ENCODE measurements around the gene ATP12A. TPM values are rescaled to one million over a fixed set of nuclear protein-coding genes. Genes with fewer than 3 reads are reported as not detected.

The ATP12A gene
- total and polyA plus RNA-seq, 2 donors: 0.28 to 2.2 TPM

DNA sequence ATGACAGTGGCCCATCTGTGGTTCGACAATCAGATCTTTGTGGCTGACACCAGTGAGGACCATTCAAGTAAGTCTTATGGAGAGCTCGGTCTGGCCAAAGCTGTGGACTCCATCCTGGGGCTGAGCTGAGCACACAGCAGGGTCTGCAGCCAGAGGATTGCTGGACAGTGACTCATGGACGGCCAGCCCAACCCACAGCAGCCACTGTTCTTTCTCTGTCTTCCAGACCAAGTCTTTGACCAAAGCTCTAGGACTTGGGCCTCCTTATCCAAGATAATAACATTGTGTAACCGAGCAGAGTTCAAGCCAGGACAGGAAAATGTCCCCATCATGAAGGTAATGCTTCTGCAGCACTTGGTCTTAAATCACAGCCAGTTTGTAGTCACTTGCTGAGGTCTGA is 12.4 kb downstream of the ATP12A start:
- H3K27me3 ChIP-seq (ENCODE audit: control insufficient read depth in 2 of 2, insufficient read depth in 1 of 2, low read length in 1 of 2): peaks cover 0 to 42% of the 10 kb centered on the region in 2 donors
- no peaks in the 10 kb centered on the region for H3K36me3 ChIP-seq (ENCODE audit: control insufficient read depth in 2 of 2, insufficient read depth in 2 of 2, low read length in 1 of 2)
- no peak overlapping the region for H3K27ac ChIP-seq (ENCODE audit: low read depth in 1 of 2, low read length in 1 of 2)
- WGBS: 78% methylated on average over 4 of the region's 4 CpGs
- no peak for DNase-seq (ENCODE audit: low read depth in 6 of 9, low spot score in 9 of 9)
- H3K4me3 ChIP-seq (ENCODE audit: low read length in 2 of 2): no peak overlapping the region
- H3K9me3 ChIP-seq (ENCODE audit: control insufficient read depth in 2 of 2, insufficient read depth in 1 of 2, low read length in 1 of 2): no peaks in the 10 kb centered on the region
- H3K4me1 ChIP-seq (ENCODE audit: control insufficient read depth in 2 of 2, insufficient read depth in 2 of 2, low read length in 2 of 2): no peaks in the 10 kb centered on the region

DNA sequence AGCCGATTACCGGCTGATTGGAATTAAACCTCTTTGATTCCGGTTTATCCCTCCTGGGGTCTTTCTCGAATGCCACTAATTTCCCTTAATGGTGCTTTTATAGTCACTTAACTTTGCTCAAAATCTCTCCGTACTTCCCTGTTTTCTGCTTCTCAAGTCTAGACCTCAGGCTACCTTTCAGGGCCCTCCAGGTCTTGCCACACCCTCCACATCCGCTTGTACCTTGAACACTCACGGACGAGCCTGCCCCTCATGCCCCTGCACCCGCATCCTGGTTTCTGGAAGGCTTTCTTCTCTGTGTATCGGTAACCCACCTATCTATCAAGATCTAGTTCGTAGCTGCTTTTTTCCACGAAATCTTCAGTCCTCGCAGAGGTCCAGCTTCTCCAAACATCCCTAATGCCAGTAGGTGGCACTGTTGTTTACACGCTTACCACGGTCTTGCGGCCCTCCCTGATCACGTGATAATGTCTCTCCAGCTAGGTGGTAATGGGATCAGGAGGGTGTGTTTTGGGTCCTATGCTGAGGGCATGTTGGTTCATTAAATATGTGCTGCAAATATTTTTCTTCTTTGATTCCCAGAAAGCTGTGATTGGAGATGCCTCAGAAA is 13.8 kb downstream of the ATP12A start:
- no peak overlapping the region for H3K27ac ChIP-seq (ENCODE audit: low read depth in 1 of 2, low read length in 1 of 2)
- no peaks in the 10 kb centered on the region for H3K9me3 ChIP-seq (ENCODE audit: control insufficient read depth in 2 of 2, insufficient read depth in 1 of 2, low read length in 1 of 2)
- H3K4me3 ChIP-seq (ENCODE audit: low read length in 2 of 2): no peak overlapping the region
- H3K27me3 ChIP-seq (ENCODE audit: control insufficient read depth in 2 of 2, insufficient read depth in 1 of 2, low read length in 1 of 2): peaks cover 0 to 33% of the 10 kb centered on the region in 2 donors
- 20% methylated on average over 17 of the region's 17 CpGs for WGBS
- DNase-seq (ENCODE audit: low read depth in 6 of 9, low spot score in 9 of 9): peak in 3 of 9 donors; percentile 13 to 64 (median 49)
- H3K36me3 ChIP-seq (ENCODE audit: control insufficient read depth in 2 of 2, insufficient read depth in 2 of 2, low read length in 1 of 2): no peaks in the 10 kb centered on the region
- no peaks in the 10 kb centered on the region for H3K4me1 ChIP-seq (ENCODE audit: control insufficient read depth in 2 of 2, insufficient read depth in 2 of 2, low read length in 2 of 2)

DNA sequence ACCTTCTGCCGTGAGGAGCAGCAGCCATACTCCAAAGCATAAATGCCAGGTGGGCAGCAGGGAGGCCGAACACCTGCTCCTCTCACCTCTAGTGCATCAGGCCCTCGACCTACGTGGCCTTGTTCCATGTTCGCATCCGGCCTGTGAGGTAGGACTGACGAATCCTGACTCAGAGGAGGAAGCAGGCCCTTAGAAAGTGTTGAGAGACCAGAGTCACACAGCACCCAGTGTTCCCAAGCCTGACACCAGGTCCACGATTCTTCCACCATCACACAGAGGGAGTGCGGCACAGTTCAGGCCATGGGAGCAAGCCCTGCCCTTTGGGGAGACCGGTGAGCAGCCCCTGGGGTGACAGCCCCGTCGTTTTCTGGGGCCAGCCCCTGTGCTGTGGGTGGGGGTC is 14.7 kb downstream of the ATP12A start:
- no peaks in the 10 kb centered on the region for H3K4me1 ChIP-seq (ENCODE audit: control insufficient read depth in 2 of 2, insufficient read depth in 2 of 2, low read length in 2 of 2)
- WGBS: 88% methylated on average over 12 of the region's 12 CpGs
- H3K27me3 ChIP-seq (ENCODE audit: control insufficient read depth in 2 of 2, insufficient read depth in 1 of 2, low read length in 1 of 2): peaks cover 0 to 26% of the 10 kb centered on the region in 2 donors
- no peaks in the 10 kb centered on the region for H3K9me3 ChIP-seq (ENCODE audit: control insufficient read depth in 2 of 2, insufficient read depth in 1 of 2, low read length in 1 of 2)
- H3K36me3 ChIP-seq (ENCODE audit: control insufficient read depth in 2 of 2, insufficient read depth in 2 of 2, low read length in 1 of 2): no peaks in the 10 kb centered on the region
- H3K4me3 ChIP-seq (ENCODE audit: low read length in 2 of 2): no peak overlapping the region
- no peak for DNase-seq (ENCODE audit: low read depth in 6 of 9, low spot score in 9 of 9)
- no peak overlapping the region for H3K27ac ChIP-seq (ENCODE audit: low read depth in 1 of 2, low read length in 1 of 2)

DNA sequence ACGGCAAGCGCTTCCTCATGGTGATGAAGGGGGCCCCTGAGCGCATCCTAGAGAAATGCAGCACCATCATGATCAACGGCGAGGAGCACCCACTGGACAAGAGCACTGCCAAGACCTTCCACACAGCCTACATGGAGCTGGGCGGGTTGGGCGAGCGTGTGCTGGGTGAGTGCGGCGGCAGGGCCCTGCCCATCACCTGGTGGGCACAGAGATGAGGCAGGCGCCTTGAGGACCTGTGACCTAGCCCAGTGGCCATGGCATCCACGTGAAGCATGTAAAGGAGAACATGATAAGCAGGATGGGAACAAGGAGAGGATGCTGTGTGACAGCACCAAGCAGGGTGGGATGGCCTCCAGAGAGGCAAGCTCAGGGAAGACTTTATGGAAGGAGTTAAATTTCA is 18.5 kb downstream of the ATP12A start:
- no peaks in the 10 kb centered on the region for H3K36me3 ChIP-seq (ENCODE audit: control insufficient read depth in 2 of 2, insufficient read depth in 2 of 2, low read length in 1 of 2)
- WGBS: 95% methylated on average over 12 of the region's 12 CpGs
- H3K27me3 ChIP-seq (ENCODE audit: control insufficient read depth in 2 of 2, insufficient read depth in 1 of 2, low read length in 1 of 2): peaks cover 0 to 5% of the 10 kb centered on the region in 2 donors
- no peaks in the 10 kb centered on the region for H3K9me3 ChIP-seq (ENCODE audit: control insufficient read depth in 2 of 2, insufficient read depth in 1 of 2, low read length in 1 of 2)
- DNase-seq (ENCODE audit: low read depth in 6 of 9, low spot score in 9 of 9): no peak
- H3K27ac ChIP-seq (ENCODE audit: low read depth in 1 of 2, low read length in 1 of 2): no peak overlapping the region
- no peak overlapping the region for H3K4me3 ChIP-seq (ENCODE audit: low read length in 2 of 2)
- no peaks in the 10 kb centered on the region for H3K4me1 ChIP-seq (ENCODE audit: control insufficient read depth in 2 of 2, insufficient read depth in 2 of 2, low read length in 2 of 2)

DNA sequence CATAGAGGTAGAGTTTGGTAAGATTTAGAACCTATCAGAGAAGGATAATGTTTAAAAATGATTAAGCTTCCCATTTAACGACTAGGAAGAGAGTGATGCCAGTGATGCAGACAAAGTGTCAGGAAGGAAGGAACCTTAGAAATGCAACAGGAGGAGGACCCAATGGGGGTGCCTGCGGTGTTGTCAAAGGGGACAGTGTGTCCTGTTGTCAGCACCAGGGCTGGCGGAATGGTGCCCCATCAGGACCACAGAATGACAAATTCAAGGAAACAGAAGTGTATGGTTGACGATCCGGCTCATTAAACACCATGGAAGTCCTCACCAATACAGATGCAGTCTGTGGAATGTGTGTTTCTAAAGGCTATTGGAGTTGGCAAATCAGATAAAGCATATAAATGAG is 19.3 kb downstream of the ATP12A start:
- H3K27me3 ChIP-seq (ENCODE audit: control insufficient read depth in 2 of 2, insufficient read depth in 1 of 2, low read length in 1 of 2): peaks cover 0 to 2% of the 10 kb centered on the region in 2 donors
- no peak overlapping the region for H3K4me3 ChIP-seq (ENCODE audit: low read length in 2 of 2)
- H3K27ac ChIP-seq (ENCODE audit: low read depth in 1 of 2, low read length in 1 of 2): no peak overlapping the region
- H3K36me3 ChIP-seq (ENCODE audit: control insufficient read depth in 2 of 2, insufficient read depth in 2 of 2, low read length in 1 of 2): no peaks in the 10 kb centered on the region
- WGBS: 90% methylated on average over 5 of the region's 5 CpGs
- H3K4me1 ChIP-seq (ENCODE audit: control insufficient read depth in 2 of 2, insufficient read depth in 2 of 2, low read length in 2 of 2): no peaks in the 10 kb centered on the region
- no peak for DNase-seq (ENCODE audit: low read depth in 6 of 9, low spot score in 9 of 9)
- no peaks in the 10 kb centered on the region for H3K9me3 ChIP-seq (ENCODE audit: control insufficient read depth in 2 of 2, insufficient read depth in 1 of 2, low read length in 1 of 2)

DNA sequence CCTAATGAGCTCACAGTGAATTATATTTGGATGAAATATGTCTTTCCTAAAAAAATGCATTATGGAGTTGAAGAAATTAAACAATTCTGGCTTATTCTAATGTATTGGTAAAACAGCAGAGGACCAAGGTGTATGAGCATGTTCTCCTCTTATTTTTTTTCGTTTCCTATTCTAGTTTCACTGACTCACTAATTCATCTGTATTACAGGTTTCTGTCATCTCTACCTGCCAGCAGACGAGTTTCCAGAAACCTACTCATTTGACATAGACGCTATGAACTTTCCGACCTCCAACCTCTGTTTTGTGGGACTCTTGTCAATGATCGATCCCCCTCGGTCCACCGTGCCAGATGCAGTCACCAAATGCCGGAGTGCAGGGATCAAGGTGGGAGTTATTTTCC is 20.3 kb downstream of the ATP12A start:
- Histone ChIP-seq H3K4me3 (ENCODE audit: low read length in 2 of 2) (no peak overlapping the region), H3K9me3 (ENCODE audit: control insufficient read depth in 2 of 2, insufficient read depth in 1 of 2, low read length in 1 of 2) (no peaks in the 10 kb centered on the region), H3K27ac (ENCODE audit: low read depth in 1 of 2, low read length in 1 of 2) (no peak overlapping the region), H3K36me3 (ENCODE audit: control insufficient read depth in 2 of 2, insufficient read depth in 2 of 2, low read length in 1 of 2) (no peaks in the 10 kb centered on the region), H3K4me1 (ENCODE audit: control insufficient read depth in 2 of 2, insufficient read depth in 2 of 2, low read length in 2 of 2) (no peaks in the 10 kb centered on the region), H3K27me3 (ENCODE audit: control insufficient read depth in 2 of 2, insufficient read depth in 1 of 2, low read length in 1 of 2) (peaks cover 0 to 2% of the 10 kb centered on the region in 2 donors)
- WGBS: 94% methylated on average over 8 of the region's 8 CpGs
- no peak for DNase-seq (ENCODE audit: low read depth in 6 of 9, low spot score in 9 of 9)

DNA sequence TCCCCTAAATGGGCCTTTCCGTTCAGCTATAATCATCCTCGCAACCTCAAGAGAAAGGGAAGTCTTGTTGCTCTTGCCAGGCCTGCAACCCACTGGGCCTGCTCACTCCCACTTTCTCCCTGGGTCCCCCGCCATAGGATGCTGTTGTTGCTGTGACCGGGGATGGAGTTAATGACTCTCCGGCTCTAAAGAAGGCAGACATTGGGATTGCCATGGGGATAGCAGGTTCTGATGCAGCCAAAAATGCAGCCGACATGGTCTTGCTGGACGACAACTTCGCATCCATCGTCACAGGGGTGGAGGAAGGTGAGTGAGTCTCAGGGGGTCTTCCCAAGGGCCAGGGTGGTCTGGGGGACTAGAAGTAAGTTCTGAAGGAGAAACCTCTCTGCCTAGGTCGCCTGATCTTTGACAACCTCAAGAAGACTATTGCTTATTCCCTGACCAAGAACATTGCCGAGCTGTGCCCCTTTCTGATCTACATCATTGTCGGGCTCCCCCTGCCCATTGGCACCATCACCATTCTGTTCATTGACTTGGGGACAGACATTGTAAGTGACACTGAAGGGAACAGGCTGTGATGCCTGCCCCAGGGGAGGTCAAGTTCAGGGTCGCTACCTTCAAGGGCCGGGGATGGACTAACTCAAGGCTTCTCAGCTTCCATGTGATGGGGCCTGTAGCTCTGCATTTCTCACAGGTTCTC is 26.8 kb downstream of the ATP12A start:
- Histone ChIP-seq H3K27ac (ENCODE audit: low read depth in 1 of 2, low read length in 1 of 2) (no peak overlapping the region), H3K4me3 (ENCODE audit: low read length in 2 of 2) (no peak overlapping the region)

DNA sequence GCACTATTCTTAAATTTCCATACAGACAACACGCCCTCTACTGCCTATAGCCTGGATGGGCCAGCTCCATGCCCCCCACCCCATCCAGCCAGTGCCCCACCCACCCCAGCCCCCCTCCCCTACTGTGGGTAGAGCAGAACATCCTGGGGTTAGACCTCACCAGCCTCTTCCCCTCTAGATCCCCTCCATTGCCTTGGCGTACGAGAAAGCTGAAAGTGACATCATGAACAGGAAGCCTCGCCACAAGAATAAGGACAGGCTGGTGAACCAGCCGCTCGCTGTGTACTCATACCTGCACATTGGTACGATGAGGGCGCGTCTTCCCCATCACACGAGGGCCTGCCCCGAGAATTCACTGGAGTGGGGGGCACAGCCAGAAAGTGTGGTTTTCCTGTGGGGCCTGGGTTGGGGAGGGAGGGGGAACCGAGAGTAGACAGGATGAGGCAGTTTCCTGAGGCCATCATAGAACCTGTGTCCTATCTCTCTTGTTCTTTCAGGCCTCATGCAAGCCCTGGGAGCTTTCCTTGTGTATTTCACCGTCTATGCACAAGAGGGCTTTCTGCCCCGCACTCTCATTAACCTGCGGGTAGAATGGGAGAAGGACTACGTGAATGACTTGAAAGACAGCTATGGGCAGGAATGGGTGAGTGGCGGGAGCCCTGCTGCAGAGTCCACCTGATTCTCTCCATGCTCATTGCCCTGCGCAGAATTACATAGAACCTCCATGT is 29.1 kb downstream of the ATP12A start:
- 16% methylated on average over 18 of the region's 18 CpGs for WGBS
- no peak overlapping the region for H3K4me3 ChIP-seq (ENCODE audit: low read length in 2 of 2)
- no peaks in the 10 kb centered on the region for H3K36me3 ChIP-seq (ENCODE audit: control insufficient read depth in 2 of 2, insufficient read depth in 2 of 2, low read length in 1 of 2)
- peak in 8 of 9 donors; percentile 17 to 84 (median 55) for DNase-seq (ENCODE audit: low read depth in 6 of 9, low spot score in 9 of 9)
- no peaks in the 10 kb centered on the region for H3K27me3 ChIP-seq (ENCODE audit: control insufficient read depth in 2 of 2, insufficient read depth in 1 of 2, low read length in 1 of 2)
- peaks cover 0 to 16% of the 10 kb centered on the region in 2 donors for H3K4me1 ChIP-seq (ENCODE audit: control insufficient read depth in 2 of 2, insufficient read depth in 2 of 2, low read length in 2 of 2)
- H3K9me3 ChIP-seq (ENCODE audit: control insufficient read depth in 2 of 2, insufficient read depth in 1 of 2, low read length in 1 of 2): no peaks in the 10 kb centered on the region
- peak overlapping the region; percentile 53 to 69 for H3K27ac ChIP-seq (ENCODE audit: low read depth in 1 of 2, low read length in 1 of 2)

More for the DNA sequence above, 26.8 kb downstream of the ATP12A start:
- 97% methylated on average over 14 of the region's 14 CpGs for whole genome bisulfite sequencing
- Histone ChIP-seq H3K4me1 (ENCODE audit: control insufficient read depth in 2 of 2, insufficient read depth in 2 of 2, low read length in 2 of 2) (peaks cover 0 to 16% of the 10 kb centered on the region in 2 donors), H3K9me3 (ENCODE audit: control insufficient read depth in 2 of 2, insufficient read depth in 1 of 2, low read length in 1 of 2) (no peaks in the 10 kb centered on the region), H3K36me3 (ENCODE audit: control insufficient read depth in 2 of 2, insufficient read depth in 2 of 2, low read length in 1 of 2) (no peaks in the 10 kb centered on the region), H3K27me3 (ENCODE audit: control insufficient read depth in 2 of 2, insufficient read depth in 1 of 2, low read length in 1 of 2) (no peaks in the 10 kb centered on the region)
- no peak for DNase-seq (ENCODE audit: low read depth in 6 of 9, low spot score in 9 of 9)

DNA sequence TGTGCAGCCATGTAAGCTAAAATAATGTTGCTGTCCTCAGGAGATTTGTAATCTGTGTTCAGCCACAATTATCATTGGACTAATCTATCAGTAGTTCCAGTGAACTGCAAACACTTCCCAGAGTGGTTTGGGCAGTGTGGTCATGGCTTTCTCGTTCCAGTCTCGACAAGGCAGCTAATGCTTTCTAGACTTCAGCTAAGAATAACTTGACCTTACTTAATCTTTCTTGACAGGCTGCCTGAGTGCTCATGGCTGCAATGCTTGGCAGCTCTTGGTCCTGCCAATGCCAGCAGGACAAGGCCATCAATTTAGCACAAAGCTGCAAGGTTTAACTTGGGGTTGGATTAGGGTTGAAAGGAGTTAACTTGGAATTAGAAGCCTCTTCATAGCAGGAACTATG is 32.8 kb downstream of the ATP12A start:
- WGBS: 90% methylated on average over 2 of the region's 2 CpGs
- DNase-seq (ENCODE audit: low read depth in 6 of 9, low spot score in 9 of 9): no peak
- Histone ChIP-seq H3K27me3 (ENCODE audit: control insufficient read depth in 2 of 2, insufficient read depth in 1 of 2, low read length in 1 of 2) (no peaks in the 10 kb centered on the region), H3K27ac (ENCODE audit: low read depth in 1 of 2, low read length in 1 of 2) (no peak overlapping the region), H3K9me3 (ENCODE audit: control insufficient read depth in 2 of 2, insufficient read depth in 1 of 2, low read length in 1 of 2) (no peaks in the 10 kb centered on the region), H3K4me1 (ENCODE audit: control insufficient read depth in 2 of 2, insufficient read depth in 2 of 2, low read length in 2 of 2) (peaks cover 0 to 16% of the 10 kb centered on the region in 2 donors), H3K4me3 (ENCODE audit: low read length in 2 of 2) (no peak overlapping the region), H3K36me3 (ENCODE audit: control insufficient read depth in 2 of 2, insufficient read depth in 2 of 2, low read length in 1 of 2) (no peaks in the 10 kb centered on the region)
